ENCODE results near the gene WIPF2. TPM values are rescaled to one million over a fixed set of nuclear protein-coding genes. Genes with fewer than 3 reads are reported as not detected.

The WIPF2 gene
- total and polyA plus RNA-seq, 4 donors = 10.6 to 34.5 (median 14.9) TPM

GRCh38 chr17:40268141-40268712 is 49.1 kb downstream of the WIPF2 start:
- peaks cover 19 to 27% (median 24%) of the 10 kb centered on the region in 4 donors for H3K36me3 ChIP-seq (ENCODE audit: control insufficient read depth in 4 of 4, insufficient read depth in 4 of 4, low read length in 4 of 4)
- TF ChIP-seq, protein P1, sequence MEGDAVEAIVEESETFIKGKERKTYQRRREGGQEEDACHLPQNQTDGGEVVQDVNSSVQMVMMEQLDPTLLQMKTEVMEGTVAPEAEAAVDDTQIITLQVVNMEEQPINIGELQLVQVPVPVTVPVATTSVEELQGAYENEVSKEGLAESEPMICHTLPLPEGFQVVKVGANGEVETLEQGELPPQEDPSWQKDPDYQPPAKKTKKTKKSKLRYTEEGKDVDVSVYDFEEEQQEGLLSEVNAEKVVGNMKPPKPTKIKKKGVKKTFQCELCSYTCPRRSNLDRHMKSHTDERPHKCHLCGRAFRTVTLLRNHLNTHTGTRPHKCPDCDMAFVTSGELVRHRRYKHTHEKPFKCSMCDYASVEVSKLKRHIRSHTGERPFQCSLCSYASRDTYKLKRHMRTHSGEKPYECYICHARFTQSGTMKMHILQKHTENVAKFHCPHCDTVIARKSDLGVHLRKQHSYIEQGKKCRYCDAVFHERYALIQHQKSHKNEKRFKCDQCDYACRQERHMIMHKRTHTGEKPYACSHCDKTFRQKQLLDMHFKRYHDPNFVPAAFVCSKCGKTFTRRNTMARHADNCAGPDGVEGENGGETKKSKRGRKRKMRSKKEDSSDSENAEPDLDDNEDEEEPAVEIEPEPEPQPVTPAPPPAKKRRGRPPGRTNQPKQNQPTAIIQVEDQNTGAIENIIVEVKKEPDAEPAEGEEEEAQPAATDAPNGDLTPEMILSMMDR (IDR thresholded peaks at IDR 0.05; ENCODE audit: control extremely low read depth, extremely low read depth) = no peak

GRCh38 chr17:40278414-40278813 is 59.3 kb downstream of the WIPF2 start:
- no peak for DNase-seq
- Histone ChIP-seq H3K4me3 (no peak overlapping the region), H3K27me3 (ENCODE audit: control insufficient read depth in 3 of 3, insufficient read depth in 3 of 3, low read length in 2 of 3) (no peaks in the 10 kb centered on the region), H3K4me1 (ENCODE audit: control insufficient read depth in 5 of 5, insufficient read depth in 5 of 5, low read length in 5 of 5) (no peaks in the 10 kb centered on the region), H3K27ac (ENCODE audit: low read depth in 1 of 2, low read length in 1 of 2) (no peak overlapping the region), H3K9ac (ENCODE audit: insufficient read depth in 1 of 2, low read length in 2 of 2) (no peak overlapping the region), H3K36me3 (ENCODE audit: control insufficient read depth in 4 of 4, insufficient read depth in 4 of 4, low read length in 4 of 4) (peaks cover 23 to 53% (median 43%) of the 10 kb centered on the region in 4 donors), H3K9me3 (ENCODE audit: control insufficient read depth in 4 of 4, insufficient read depth in 3 of 4, low read length in 3 of 4) (no peaks in the 10 kb centered on the region)
- 93 to 96% methylated on average over 1 of the region's 1 CpG for WGBS, 2 donors
- TF ChIP-seq, protein P1 (IDR thresholded peaks at IDR 0.05; ENCODE audit: control extremely low read depth, extremely low read depth) = no peak
- no peak for ATAC-seq (ENCODE audit: insufficient read depth, low FRiP score)

More at GRCh38 chr17:40268141-40268712, 49.1 kb downstream of the WIPF2 start:
- Histone ChIP-seq H3K27ac (ENCODE audit: low read depth in 1 of 2, low read length in 1 of 2) (no peak overlapping the region), H3K9ac (ENCODE audit: insufficient read depth in 1 of 2, low read length in 2 of 2) (no peak overlapping the region), H3K27me3 (ENCODE audit: control insufficient read depth in 3 of 3, insufficient read depth in 3 of 3, low read length in 2 of 3) (no peaks in the 10 kb centered on the region), H3K9me3 (ENCODE audit: control insufficient read depth in 4 of 4, insufficient read depth in 3 of 4, low read length in 3 of 4) (no peaks in the 10 kb centered on the region), H3K4me3 (no peak overlapping the region), H3K4me1 (ENCODE audit: control insufficient read depth in 5 of 5, insufficient read depth in 5 of 5, low read length in 5 of 5) (no peaks in the 10 kb centered on the region)
- ATAC-seq (ENCODE audit: insufficient read depth, low FRiP score) (no peak), DNase-seq (peak in 1 of 3 donors; percentile 10)
- WGBS, 2 donors = 72 to 95% methylated on average over 2 of the region's 2 CpGs

- H3K4me1 ChIP-seq (ENCODE audit: control insufficient read depth in 5 of 5, insufficient read depth in 5 of 5, low read length in 5 of 5) = peaks cover 0 to 6% (median 4%) of the 10 kb centered on the region in 5 donors
- TF ChIP-seq, protein P1 (IDR thresholded peaks at IDR 0.05; ENCODE audit: control extremely low read depth, extremely low read depth) = no peak
- H3K27me3 ChIP-seq (ENCODE audit: control insufficient read depth in 3 of 3, insufficient read depth in 3 of 3, low read length in 2 of 3) = no peaks in the 10 kb centered on the region
- 92 to 98% methylated on average over 4 of the region's 4 CpGs for WGBS, 2 donors
- peaks cover 21 to 47% (median 37%) of the 10 kb centered on the region in 4 donors for H3K36me3 ChIP-seq (ENCODE audit: control insufficient read depth in 4 of 4, insufficient read depth in 4 of 4, low read length in 4 of 4)
- DNase-seq (no peak), ATAC-seq (ENCODE audit: insufficient read depth, low FRiP score) (no peak)
- no peaks in the 10 kb centered on the region for H3K9me3 ChIP-seq (ENCODE audit: control insufficient read depth in 4 of 4, insufficient read depth in 3 of 4, low read length in 3 of 4)
- no peak overlapping the region for H3K9ac ChIP-seq (ENCODE audit: insufficient read depth in 1 of 2, low read length in 2 of 2)
- H3K4me3 ChIP-seq = no peak overlapping the region
- H3K27ac ChIP-seq (ENCODE audit: low read depth in 1 of 2, low read length in 1 of 2) = no peak overlapping the region
Observed at GRCh38 chr17:40279402-40279801, 60.3 kb downstream of the WIPF2 start.

DNA sequence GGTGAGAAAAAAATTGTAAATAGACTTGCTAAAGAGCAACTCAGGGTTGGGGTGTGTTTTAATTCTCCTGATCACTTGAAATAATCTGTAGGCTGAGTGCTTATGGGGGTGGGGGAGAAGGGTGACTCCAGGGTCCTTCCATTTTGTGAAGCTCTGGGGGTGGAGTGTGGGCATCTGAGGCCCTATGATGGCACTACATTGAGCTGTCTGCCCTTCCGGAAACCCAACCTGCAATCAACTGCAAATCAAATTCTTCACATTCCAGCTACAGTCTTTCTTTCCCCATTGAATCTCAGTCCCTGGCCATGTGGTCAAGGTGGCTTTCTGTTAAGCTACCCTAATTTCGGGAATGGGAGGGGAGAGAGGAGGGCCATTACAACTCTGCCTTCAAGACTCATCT is 62.6 kb downstream of the WIPF2 start:
- Histone ChIP-seq H3K4me3 (no peak overlapping the region), H3K27ac (ENCODE audit: low read depth in 1 of 2, low read length in 1 of 2) (no peak overlapping the region), H3K9me3 (ENCODE audit: control insufficient read depth in 4 of 4, insufficient read depth in 3 of 4, low read length in 3 of 4) (no peaks in the 10 kb centered on the region), H3K4me1 (ENCODE audit: control insufficient read depth in 5 of 5, insufficient read depth in 5 of 5, low read length in 5 of 5) (peaks cover 0 to 8% (median 6%) of the 10 kb centered on the region in 5 donors), H3K36me3 (ENCODE audit: control insufficient read depth in 4 of 4, insufficient read depth in 4 of 4, low read length in 4 of 4) (peaks cover 11 to 31% (median 28%) of the 10 kb centered on the region in 4 donors), H3K9ac (ENCODE audit: insufficient read depth in 1 of 2, low read length in 2 of 2) (no peak overlapping the region), H3K27me3 (ENCODE audit: control insufficient read depth in 3 of 3, insufficient read depth in 3 of 3, low read length in 2 of 3) (no peaks in the 10 kb centered on the region)
- DNase-seq (no peak), ATAC-seq (ENCODE audit: insufficient read depth, low FRiP score) (no peak)
- WGBS, 2 donors = 80 to 91% methylated on average over 2 of the region's 2 CpGs
- TF ChIP-seq, protein P1 (IDR thresholded peaks at IDR 0.05; ENCODE audit: control extremely low read depth, extremely low read depth) = no peak
